Motor neuron (in vitro differentiated cells): ENCODE measurements around the gene SBK1. TPM values are rescaled to one million over a fixed set of nuclear protein-coding genes. Genes with fewer than 3 reads are reported as not detected.
"Not testable (repeated sequence)": the region's sequence is repeated elsewhere in the genome, so short reads cannot be mapped to it uniquely, and the experiment has no call there.

Source experiments
- ATAC-seq, 8 experiments: fragments of 200-7000 bp; cut with Tn5 transposase; replicated peaks in 6 of 8; 2 replicates each; pipeline ENCODE4 v1.8.0; 2021; ENCODE audit warnings: mild to moderate bottlenecking in 8 of 8, moderate library complexity in 8 of 8
- H3K27ac ChIP-seq, 2 donors: fragments of 250-450 bp; sonication (Bioruptor Pico); 2 replicates each; pipeline ENCODE4 v1.9.0; 2021; ENCODE audit warnings: antibody characterized with exemption in 2 of 2, mild to moderate bottlenecking in 2 of 2, moderate library complexity in 1 of 2
- H3K4me1 ChIP-seq, 2 donors: fragments of 250-450 bp; sonication (Bioruptor Pico); replicated peaks in 1 of 2; 2 replicates each; pipeline ENCODE4 v1.6.1; 2021; ENCODE audit warnings: antibody characterized with exemption in 2 of 2, mild to moderate bottlenecking in 2 of 2, moderate library complexity in 1 of 2
- H3K4me3 ChIP-seq, 5 donors: fragments of 250-450 bp; sonication (Bioruptor Pico); 2 replicates each; pipeline ENCODE4 v1.9.0; 2021; ENCODE audit warnings: antibody characterized with exemption in 5 of 5, mild to moderate bottlenecking in 5 of 5, moderate library complexity in 4 of 5
- WGBS, 10 experiments: fragments of 450-650 bp; shearing (Covaris generic); methylation state at CpG; one replicate each; pipeline ENCODE4 v1.0.0; 2022; 5-methylcytosine and 5-hydroxymethylcytosine counted together
- in situ Hi-C, 9 experiments: fragments of 400-800 bp; cut with MboI; loops; one replicate each; pipeline ENCODE4 v1.15.0; 2021; ENCODE audit warnings: low sequenced_read_pairs in 9 of 9, low pct_unique_long_range_greater_than_20kb in 2 of 9; ENCODE audit not compliant: unreplicated experiment in 9 of 9
- total RNA-seq, 8 experiments: library from RNA; unstranded; fragments of 300-600 nt; gene quantifications; 2 replicates each; pipeline versions ENCODE4 v1.2.3 to v1.2.4, GENCODE V29; 2022

The SBK1 gene
- total RNA-seq, result 10 to 100 TPM in 5 of 8 experiments, under 1 TPM in 3; 0.20 to 39.7 (median 19.3) TPM

DNA sequence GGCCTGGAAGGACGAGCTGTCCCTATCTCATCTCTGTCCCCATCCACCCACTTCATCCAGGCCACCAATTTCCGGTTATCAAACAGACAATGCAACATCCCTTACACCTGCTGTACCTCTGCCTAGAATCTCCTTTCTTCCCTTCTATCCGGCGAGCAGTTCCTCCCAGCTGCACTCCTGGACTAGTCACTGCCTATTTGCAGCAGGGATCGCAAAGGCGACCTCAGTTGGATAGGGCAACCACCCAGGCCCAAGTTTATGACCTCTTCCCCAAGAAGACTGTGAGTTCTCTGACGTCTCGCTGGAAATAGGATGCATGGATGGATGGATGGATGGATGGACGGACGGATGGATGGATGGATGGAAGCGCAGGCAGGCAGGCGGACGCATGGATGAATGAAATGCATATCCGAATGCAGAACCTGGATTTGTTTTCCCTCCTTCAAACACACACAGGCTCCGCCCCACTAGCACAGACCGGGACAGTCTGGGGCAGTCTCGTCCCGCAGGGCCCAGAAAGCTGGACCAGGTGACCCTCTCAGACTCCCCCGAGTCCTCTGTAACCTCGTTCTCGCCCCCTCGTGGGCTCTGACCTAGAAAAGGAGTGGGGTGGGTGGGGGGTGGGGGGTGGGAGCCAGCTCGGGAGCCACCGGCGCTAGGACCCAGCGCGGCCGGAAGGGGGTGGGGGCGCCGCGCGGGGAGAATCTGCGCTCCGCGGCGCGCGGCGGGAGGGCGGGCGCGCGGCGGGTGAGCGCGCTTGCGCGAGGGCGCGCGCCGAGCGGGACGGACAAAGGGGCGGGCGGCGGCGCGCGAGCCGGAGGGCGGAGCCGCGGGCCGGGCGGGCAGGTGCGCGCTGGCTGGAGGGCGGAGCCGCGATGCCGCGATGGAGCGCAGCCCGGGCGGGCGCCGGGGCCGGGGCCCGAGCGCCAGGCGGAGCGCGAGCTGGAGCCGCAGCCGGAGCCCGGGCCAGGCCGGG lies at the start of gene SBK1:
SBK1 (plus strand) TSS at position 875 of the 976 bp plus-strand sequence. CDS start 24,867 bp downstream, outside the sequence.
- 0 to 13% (median 0%) methylated on average over 1 to 6 of the region's 88 CpGs; no CpG with 5 or more reads in 3 of the 10 experiments for WGBS, 10 experiments
- H3K27ac ChIP-seq, result peak within 1 kb of the TSS; percentile 82 to 94
- in situ Hi-C loops, result loop anchor here in 1 of 9 experiments (25.0 kb wide), 1 partner anchor 670 kb away; the partner anchor contains the start of genes NFATC2IP and SPNS1

DNA sequence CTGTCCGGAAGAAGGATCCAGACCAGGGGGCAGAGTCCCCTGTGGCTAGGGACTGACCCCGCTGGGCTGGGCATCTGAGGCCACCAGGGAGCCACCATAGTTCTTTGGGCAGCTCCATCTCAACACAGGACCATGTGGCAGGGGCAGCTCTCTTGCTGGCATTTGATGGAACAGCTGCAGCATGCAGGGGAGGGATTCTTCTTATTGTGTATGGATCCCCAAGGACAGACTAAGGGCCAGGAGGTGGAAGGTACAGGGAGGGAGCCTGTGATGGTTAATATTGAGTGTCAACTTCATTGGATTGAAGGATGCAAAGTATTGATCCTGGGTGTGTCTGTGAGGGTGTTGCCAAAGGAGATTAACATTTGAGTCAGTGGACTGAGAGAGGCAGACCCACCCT lies 42.8 kb upstream of the SBK1 start:
- H3K27ac ChIP-seq, in situ Hi-C loops, H3K4me3 ChIP-seq, H3K4me1 ChIP-seq: not testable (repeated sequence)
- ATAC-seq, result peak in 1 of 8 experiments; percentile 53
- WGBS, 10 experiments, result 20 to 100% (median 50%) methylated on average over 1 to 2 of the region's 2 CpGs; no CpG with 5 or more reads in 5 of the 10 experiments

More for the DNA sequence above, at the start of gene SBK1:
- Histone ChIP-seq H3K4me3 (peak within 1 kb of the TSS; percentile 84 to 96 (median 93)), H3K4me1 (peaks cover 15 to 21% of the 10 kb centered on the region in 2 donors)
- peak; percentile 88 to 96 (median 91) for ATAC-seq

DNA sequence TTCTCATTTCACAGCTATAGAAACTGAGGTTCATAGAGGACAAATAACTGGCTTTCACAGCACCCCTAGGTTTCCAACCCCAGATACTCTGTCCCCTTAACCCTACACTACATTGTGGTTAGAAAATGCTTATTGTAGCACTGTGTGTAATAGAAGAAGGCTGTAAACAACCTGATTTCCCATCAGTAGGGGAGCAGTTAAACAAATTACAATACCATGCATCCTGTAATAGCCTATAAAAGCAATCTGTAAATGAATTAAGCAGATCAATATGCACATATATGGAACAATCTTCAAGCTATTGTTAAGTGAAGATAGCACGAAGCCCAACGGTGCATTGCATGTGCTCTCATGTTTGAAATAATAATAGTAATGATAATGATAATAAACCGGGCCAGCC lies 41.3 kb upstream of the SBK1 start:
- H3K4me3 ChIP-seq, result no peak overlapping the region
- no peak overlapping the region for H3K27ac ChIP-seq
- H3K4me1 ChIP-seq, result peaks cover 2 to 4% of the 10 kb centered on the region in 2 donors
- in situ Hi-C loops, result no loop called here
- 10 to 80% (median 20%) methylated on average over 1 to 3 of the region's 3 CpGs; no CpG with 5 or more reads in 3 of the 10 experiments for WGBS, 10 experiments
- ATAC-seq, result no peak

DNA sequence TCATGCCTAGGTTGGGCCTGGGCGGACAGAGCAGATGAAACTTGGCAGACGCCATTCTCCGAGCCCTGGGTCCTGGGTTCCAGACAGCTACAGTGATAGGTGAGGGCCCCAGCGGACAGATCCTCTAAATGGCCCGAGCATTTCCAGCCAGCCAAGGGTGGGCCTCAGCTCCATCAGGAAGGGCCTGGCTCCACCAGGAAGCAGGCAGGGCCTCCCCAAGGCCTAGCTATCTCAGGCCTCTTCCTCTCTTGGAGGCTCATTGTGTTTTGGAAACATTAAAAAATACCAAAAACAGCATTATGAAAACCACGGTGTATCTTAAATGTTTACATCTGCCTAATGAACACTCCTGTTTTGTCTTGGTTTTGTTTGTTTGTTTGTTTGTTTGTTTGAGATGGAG lies 38.2 kb upstream of the SBK1 start:
- H3K4me3 ChIP-seq, result no peak overlapping the region
- ATAC-seq, result no peak
- 62 to 100% (median 97%) methylated on average over 1 to 4 of the region's 6 CpGs; no CpG with 5 or more reads in 4 of the 10 experiments for WGBS, 10 experiments
- H3K27ac ChIP-seq, result no peak overlapping the region
- in situ Hi-C loops, result no loop called here
- H3K4me1 ChIP-seq, result peaks cover 5 to 9% of the 10 kb centered on the region in 2 donors

DNA sequence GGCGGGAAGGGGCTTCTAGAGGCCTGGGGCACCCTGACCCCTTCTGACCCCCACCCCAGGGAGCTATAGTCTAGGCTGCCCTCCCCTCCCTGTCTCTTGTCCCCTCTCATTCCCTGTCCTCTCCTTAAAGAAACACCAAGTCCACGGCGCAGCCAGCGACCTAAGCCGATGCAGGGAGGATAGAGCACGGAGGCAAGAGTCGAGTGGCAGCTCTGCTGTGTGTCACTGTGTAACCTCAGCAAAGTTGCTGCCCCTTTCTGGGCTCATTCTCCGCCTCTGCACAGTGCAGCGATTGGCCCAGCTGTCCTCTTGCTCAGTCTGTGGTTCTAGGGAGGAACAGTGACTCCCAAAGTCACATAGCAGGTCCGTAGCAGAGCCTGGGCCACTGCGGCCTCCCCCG lies 36.5 kb upstream of the SBK1 start:
- 77 to 94% (median 83%) methylated on average over 1 to 5 of the region's 12 CpGs; no CpG with 5 or more reads in 5 of the 10 experiments for WGBS, 10 experiments
- H3K4me1 ChIP-seq, result peaks cover 3 to 5% of the 10 kb centered on the region in 2 donors
- no peak for ATAC-seq
- in situ Hi-C loops, result no loop called here
- H3K27ac ChIP-seq, result no peak overlapping the region
- no peak overlapping the region for H3K4me3 ChIP-seq

DNA sequence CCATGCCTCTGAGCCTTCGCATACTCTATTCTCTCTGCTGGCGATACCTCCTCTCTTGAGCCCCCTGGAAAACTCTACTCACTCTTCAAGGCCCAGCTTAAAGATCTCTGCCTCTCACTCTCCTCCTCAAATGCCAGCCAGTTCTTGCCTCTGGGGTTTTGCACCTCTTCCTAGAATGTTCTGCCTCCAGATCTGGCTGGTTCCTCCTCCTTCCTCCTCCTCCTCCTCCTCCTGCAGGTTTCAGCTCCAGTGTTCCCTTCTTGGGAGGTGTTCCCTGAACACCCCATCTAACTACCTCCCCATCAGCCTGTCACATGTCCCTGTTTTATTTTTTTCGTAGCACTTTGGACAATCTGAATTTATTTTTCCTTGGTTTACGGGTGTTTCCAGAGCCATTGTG lies 35.1 kb upstream of the SBK1 start:
- in situ Hi-C loops, result no loop called here
- WGBS, 10 experiments, result 42 to 100% (median 82%) methylated on average over 1 to 4 of the region's 4 CpGs; no CpG with 5 or more reads in 3 of the 10 experiments
- H3K4me1 ChIP-seq, result peaks cover 3 to 5% of the 10 kb centered on the region in 2 donors
- ATAC-seq, result no peak
- H3K4me3 ChIP-seq, result no peak overlapping the region
- H3K27ac ChIP-seq, result no peak overlapping the region

DNA sequence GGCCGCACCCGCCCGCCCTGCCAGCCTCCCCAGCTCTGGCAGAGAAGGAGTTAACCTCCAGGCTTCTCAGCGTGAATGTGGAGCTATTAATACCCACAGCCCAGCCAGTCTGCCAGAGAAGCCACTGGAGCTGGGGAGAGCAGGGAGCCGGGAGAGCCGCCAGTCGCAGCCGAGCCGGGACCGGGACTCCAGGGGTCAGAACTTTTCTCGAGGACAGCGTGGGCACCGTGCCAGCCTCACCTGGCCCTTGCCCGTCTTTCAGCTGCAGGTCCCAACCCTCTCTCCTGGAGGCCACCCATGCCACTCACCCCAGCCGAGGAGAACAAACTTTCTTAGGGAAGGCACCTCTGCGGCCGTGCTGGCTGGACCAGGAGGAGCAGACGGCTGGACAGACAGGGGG lies 33.8 kb upstream of the SBK1 start:
- 0 to 18% methylated on average over 1 to 3 of the region's 18 CpGs; no CpG with 5 or more reads in 8 of the 10 experiments for WGBS, 10 experiments
- Histone ChIP-seq H3K4me1 (peaks cover 3 to 5% of the 10 kb centered on the region in 2 donors), H3K4me3 (no peak overlapping the region), H3K27ac (no peak overlapping the region)
- in situ Hi-C loops, result no loop called here
- peak; percentile 24 to 92 (median 53) for ATAC-seq

DNA sequence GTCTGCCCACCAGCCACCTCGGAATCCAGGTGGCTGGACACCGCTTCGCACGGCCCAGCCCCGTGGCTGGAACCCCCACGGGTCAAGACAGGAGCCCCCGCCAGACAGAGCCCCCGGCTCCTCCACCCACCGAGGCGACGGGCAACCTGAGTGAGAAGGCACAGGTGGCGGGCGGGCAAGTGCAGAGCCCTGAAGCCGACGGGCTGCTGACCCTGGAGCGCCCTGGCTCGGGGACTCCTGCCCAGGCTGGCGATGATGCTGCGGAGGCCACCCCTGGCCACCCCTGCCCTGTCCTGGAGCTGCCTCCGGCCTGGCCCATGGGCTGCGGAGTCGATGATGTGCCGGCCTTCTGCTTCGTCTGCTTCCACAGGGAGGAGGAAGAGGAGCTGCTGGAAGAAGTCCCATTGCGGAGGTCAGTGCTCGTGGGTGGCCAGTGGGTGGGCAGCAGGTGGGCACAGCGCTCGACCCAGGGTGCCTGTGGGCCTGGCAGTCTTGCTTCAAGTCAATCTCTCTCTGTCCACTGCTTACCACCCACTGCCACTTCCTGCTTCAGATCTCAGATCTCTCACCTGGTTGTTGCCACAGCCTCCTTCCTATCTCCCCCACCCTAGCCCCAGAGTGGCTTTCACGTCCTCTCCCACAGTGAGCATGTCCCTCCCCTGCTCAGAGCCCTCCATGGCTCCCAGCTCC lies 33.1 kb upstream of the SBK1 start:
- Histone ChIP-seq H3K4me1 (peaks cover 3 to 5% of the 10 kb centered on the region in 2 donors), H3K4me3 (no peak overlapping the region), H3K27ac (no peak overlapping the region)
- 77 to 80% (median 80%) methylated on average over 1 to 4 of the region's 29 CpGs; no CpG with 5 or more reads in 7 of the 10 experiments for WGBS, 10 experiments
- peak in 1 of 8 experiments; percentile 19 for ATAC-seq
- in situ Hi-C loops, result no loop called here

DNA sequence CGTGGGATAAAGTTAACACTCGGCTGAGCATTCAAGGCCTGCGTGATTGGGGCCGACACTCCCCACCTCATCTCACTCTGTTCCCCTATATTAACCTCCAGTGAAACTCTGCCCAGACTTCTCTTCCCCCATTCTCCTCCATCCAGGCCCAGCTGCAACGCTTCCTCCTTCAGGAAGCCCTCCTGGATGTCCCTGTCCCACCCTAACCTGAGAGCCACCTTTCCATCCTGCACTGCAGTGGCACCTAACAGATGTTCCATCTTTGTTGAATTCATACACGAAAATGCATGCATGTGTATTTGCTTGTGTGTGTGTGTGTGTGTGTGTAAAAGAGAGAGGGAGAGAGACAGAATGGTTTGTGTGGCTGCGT lies 32.6 kb upstream of the SBK1 start:
- H3K4me1 ChIP-seq, result peaks cover 3 to 5% of the 10 kb centered on the region in 2 donors
- WGBS, 10 experiments, result 0 to 100% (median 76%) methylated on average over 1 to 3 of the region's 7 CpGs; no CpG with 5 or more reads in 4 of the 10 experiments
- H3K4me3 ChIP-seq, result no peak overlapping the region
- ATAC-seq, result no peak
- no peak overlapping the region for H3K27ac ChIP-seq
- in situ Hi-C loops, result no loop called here

DNA sequence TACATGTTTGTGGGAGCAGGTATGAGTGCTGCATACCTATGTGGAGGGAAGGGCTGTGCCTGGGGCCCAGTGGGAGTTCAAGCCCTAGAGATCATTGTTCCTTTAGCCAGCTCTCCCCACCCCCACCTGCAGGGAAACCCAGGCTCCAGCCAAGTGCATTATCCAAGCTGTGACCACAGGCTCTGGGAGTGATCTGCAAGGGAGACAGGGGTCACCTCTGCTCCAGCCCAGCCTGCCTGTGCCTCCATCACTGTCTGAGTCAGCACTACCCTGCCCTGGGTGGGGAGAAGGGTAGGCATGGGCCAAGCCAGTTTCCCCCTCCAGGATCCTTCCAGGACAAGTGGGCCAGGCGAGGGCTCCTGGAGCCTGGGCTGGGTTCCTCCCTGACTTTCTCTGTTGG lies 32.1 kb upstream of the SBK1 start:
- Histone ChIP-seq H3K27ac (no peak overlapping the region), H3K4me1 (peaks cover 3 to 5% of the 10 kb centered on the region in 2 donors), H3K4me3 (no peak overlapping the region)
- no CpG with 5 or more reads among the region's 1 CpG for WGBS, 10 experiments
- ATAC-seq, result no peak
- in situ Hi-C loops, result no loop called here

DNA sequence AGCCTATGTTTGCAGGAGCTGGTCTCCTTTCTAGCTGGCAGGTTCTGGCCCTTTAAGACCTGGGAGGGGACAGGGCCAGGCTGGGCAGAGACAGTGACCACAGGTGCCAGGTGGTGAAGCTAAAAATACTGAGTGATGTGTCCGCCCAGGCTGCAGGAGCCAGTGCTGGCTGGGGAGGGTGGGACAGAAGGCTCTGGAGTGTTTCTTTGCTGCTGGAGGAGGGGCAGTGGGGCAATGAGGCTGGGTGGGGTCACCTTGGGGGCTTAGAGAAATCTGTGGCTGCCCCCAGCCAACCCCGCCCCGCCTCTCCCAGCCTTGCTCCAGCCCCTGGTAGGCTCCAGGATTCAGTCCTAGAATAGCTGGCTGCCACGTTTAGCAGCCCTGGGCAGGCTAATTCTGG lies 30.4 kb upstream of the SBK1 start:
- Histone ChIP-seq H3K27ac (no peak overlapping the region), H3K4me3 (no peak overlapping the region), H3K4me1 (peaks cover 3 to 5% of the 10 kb centered on the region in 2 donors)
- in situ Hi-C loops, result no loop called here
- peak in 4 of 8 experiments; percentile 16 to 62 (median 44) for ATAC-seq
- WGBS, 10 experiments, result no CpG with 5 or more reads among the region's 4 CpGs

DNA sequence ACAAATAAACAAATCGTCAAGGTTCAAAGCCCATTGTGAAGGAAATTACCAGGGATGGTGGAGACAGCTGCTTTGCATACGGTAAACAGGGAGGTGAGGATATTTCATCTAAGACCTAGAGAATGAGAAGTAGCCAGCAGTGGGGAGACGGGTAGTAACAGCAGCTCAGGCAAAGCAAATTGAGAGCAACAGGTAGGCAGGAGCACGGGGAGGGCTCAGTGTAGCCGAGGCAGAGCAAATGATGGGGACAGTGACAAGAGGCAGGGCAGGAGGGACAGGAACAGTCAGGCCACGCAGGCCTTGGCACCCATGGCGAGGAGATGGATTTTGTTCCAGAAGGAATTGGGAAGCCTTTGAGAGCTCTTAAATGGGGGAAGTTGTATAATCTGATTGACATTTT lies 29.0 kb upstream of the SBK1 start:
- H3K4me1 ChIP-seq, result peaks cover 3 to 5% of the 10 kb centered on the region in 2 donors
- no peak overlapping the region for H3K4me3 ChIP-seq
- H3K27ac ChIP-seq, result no peak overlapping the region
- 17 to 78% (median 59%) methylated on average over 1 to 5 of the region's 7 CpGs; no CpG with 5 or more reads in 1 of the 10 experiments for WGBS, 10 experiments
- no peak for ATAC-seq
- in situ Hi-C loops, result no loop called here

DNA sequence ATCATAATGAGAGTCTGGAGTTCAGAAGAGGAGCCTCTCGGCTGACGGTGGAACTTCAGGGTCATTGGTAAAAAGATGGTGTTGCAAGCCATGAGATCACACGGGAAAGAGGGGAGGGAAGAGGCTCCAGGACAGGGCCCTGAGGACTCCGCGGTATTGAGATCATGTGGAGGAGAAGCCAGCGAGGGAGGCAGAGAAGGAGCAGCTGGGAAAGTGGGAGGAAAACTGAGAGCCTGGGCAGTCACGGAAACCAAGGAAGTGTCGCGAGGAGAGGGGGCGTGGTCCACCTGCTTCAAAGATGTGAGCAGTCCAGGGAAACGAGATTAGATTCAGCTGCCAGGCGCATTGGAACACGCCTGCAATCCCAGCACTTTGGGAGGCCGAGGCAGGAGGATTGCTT lies 27.7 kb upstream of the SBK1 start:
- Histone ChIP-seq H3K27ac (no peak overlapping the region), H3K4me3 (no peak overlapping the region), H3K4me1 (no peaks in the 10 kb centered on the region)
- ATAC-seq, result peak in 3 of 8 experiments; percentile 56 to 85 (median 71)
- in situ Hi-C loops, result no loop called here
- 13 to 86% (median 49%) methylated on average over 1 to 9 of the region's 14 CpGs; no CpG with 5 or more reads in 2 of the 10 experiments for WGBS, 10 experiments
